Anterior cingulate cortex (tissue), 58 donors: ENCODE data around the gene OIT3.

Experiments used
- DNase-seq, 58 donors: peaks; one replicate each; lab custom pipeline; 2025; lab: John Stamatoyannopoulos, UW

OIT3 gene

DNA sequence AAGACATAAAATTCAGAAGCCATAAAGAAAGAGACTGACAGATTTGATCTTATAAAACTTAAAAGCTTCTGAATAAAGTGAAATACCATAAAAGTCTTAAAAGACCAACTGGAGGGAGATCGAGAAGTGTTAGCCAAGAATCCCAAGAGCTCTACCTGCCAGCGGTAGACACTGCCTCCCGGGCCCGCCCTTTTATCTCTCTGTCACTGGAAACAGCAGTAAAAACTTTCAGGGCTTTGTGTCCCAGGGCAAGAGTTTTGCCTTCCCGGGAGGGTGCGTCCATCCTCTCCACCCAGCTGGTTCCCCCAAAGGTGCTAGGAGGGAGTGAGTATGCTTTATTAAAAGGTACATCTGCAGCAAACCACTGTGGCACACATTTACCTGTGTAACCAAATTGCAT lies 55.2 kb downstream of the OIT3 start:
- DNase-seq = no peak

- no peak for DNase-seq
These were observed 58.2 kb downstream of the OIT3 start for GRCh38 chr10:72951760-72952159.

- no peak for DNase-seq
These were observed 58.6 kb downstream of the OIT3 start for GRCh38 chr10:72952189-72952588.

DNA sequence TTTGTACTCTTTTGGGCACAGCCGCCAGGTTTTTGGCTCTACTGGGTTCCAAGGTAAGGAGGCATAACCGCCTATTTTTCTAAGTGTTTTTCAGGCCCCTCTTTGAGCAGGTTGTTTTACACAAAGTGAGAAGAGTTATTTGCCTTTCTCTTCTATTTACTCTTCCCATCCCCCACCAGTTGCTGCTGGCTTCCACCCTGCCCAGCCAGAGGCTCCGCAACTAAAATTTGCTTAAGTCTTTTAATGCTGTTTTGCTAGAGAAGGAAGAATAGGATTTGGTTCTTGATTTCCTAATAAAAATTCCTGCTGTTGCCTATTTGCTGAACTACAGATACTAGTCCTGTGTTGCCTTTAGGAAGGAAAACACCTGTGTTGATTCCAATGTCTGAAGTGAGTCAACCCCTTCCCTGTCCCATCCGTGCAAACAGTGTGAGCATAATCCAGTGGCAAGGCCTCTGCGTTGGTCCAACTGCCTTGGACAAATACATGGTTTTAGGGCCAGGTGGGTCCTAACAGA lies 59.2 kb downstream of the OIT3 start:
- DNase-seq = no peak

DNA sequence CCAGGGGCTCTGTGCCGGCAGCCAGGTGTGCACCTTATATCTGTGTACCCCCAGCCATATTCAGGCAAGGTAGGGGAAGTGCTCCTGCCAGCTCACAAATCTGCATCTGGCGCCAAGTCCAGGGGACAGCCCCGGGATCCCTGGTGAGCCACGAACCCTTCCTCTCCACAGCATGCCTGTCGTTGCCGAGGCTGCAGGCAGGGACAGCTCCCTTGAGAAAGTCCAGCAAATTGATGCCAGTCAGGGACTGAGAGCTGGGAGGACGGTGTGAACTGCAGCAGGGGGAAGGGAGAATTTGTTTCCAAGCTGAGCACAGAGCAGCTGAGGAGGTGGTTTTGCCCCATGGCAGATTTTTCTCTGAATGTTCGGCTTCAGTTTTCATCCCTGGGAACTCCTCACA lies 60.1 kb downstream of the OIT3 start:
- DNase-seq = no peak

- DNase-seq = no peak
These were observed 60.7 kb downstream of the OIT3 start for GRCh38 chr10:72954230-72954595.

- DNase-seq = no peak
These were observed 61.3 kb downstream of the OIT3 start, which contains the start of gene PLA2G12B for GRCh38 chr10:72954596-72955554. Gene PLA2G12B, minus strand, starts transcription at chr10:72954806. Its CDS starts 121 bp downstream, at chr10:72954685.

DNA sequence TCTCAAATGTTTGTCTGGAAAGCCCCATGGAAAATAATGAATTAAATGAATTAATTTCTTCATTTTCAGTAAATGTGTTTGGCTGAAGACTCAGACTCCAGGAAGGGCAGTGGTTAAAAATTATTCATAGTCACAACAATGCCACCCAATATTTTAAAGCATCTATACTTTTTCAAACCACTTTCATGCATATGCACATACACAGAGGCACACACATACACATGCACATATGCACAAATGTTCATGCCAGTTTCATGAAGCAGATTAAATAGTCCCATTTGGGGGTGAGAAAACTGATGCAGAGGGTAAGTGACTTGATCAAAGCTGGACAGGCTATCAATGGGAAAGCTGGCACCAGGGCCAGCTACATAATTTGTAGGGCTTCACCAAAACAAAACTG lies 62.5 kb downstream of the OIT3 start:
- no peak for DNase-seq

GRCh38 chr10:72976886-72977285 lies 83.3 kb downstream of the OIT3 start:
- no peak for DNase-seq

DNA sequence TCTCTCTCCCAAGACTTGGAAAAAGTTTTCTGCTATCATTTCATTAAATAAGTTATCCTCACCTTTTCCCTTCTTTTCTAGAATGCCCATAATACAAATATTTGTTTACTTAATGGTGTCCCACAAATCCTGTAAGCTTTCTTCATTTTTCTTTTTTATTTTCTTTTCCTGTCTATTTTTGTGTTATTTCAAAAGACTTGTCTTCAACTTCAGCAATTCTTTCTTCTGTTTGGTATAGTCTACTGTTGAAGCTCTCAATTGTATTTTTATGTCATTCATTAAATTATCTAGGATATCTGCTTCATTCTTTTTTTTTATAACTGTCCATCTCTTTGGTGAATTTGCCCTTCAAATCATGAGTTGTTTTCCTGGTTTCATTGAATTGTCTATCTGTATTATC lies 86.2 kb downstream of the OIT3 start:
- no peak for DNase-seq

DNA sequence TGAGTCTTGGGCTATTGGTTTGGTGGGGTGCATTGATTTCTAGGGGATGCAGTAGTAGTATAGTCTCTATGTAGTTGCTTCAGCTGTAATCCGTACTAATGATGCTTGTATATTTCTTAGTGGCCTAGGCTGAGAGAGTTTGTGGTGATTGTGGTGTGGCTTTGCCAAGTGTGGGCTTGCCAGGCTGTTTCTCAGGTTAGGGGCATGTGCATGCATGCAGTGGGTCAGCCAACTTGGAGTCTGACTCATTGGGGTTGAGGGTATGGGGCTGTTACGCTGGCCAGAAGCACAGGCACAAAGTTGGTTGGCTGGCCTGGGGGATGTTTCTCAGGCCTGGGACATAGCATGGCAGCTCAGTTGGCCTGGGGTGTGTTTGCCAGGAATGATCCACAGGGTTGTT lies 86.8 kb downstream of the OIT3 start:
- DNase-seq = no peak

DNA sequence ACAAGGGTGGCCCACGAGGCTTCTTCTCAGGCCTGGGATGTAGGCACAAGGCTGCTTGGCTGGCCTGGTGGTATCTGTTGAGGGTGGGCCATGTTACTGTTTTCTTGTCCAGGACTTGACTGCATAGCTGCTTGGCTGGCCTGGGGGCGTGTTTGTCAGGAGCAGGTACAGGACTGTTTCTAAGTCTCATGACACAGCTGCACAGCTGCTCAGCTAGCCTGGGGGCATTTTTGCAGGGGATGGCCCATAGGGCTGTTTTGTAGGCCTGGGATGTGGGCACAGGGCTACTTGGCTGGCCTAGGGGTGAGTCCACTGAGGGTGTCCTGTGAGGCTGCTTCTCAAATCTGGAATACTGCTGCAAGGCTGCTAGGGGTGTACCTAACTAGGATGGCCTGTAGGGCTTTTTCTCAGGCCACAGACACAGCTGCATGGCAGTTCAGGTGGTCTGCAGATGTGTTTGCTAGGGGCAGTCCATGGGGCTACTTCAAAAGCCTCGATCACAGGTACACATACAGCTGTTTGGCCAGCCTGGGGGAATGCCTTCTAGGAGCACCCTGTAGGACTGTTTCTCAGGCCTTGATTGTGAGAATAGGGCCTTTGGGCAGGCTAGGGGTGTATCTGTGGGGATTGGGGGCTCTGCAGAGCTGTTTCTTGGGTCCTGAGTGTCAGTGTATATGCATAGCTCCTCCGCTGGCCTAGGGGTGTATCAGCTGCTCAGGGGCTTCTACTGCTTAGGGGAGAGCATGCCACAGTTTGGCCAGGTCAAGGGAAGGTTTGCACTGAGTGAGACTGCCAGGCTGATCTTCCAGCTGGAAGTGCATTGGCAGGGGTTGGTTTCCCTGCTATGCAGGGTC lies 87.7 kb downstream of the OIT3 start:
- no peak for DNase-seq

GRCh38 chr10:72981882-72982529 lies 88.5 kb downstream of the OIT3 start:
- no peak for DNase-seq
